LNCaP clone FGC (cell line): ENCODE results near the gene BCL2A1.
"Not testable (repeated sequence)": the region's sequence is repeated elsewhere in the genome, so short reads cannot be mapped to it uniquely, and the experiment has no call there.

Experiments
- DNase-seq: peaks from one replicate; pipeline ENCODE4 v3.0.0-alpha.2; 2011; ENCODE audit warnings: low read depth
- H3K4me3 ChIP-seq: 2 replicates; pipeline ENCODE4 v1.5.1; 2011; ENCODE audit warnings: mild to moderate bottlenecking, low read depth, low read length, control low read depth
- CTCF ChIP-seq: IDR thresholded peaks from 2 replicates; pipeline ENCODE4 v1.5.1; 2012; ENCODE audit warnings: mild to moderate bottlenecking; ENCODE audit not compliant: control insufficient read depth, insufficient read depth; ENCODE audit errors: extremely low read depth

BCL2A1 gene

GRCh38 chr15:79947009-79947408, 24.0 kb downstream of the BCL2A1 start:
- no peak overlapping the region for H3K4me3 ChIP-seq
- no peak for TF ChIP-seq CTCF
- DNase-seq: no peak

GRCh38 chr15:79944622-79945021, 26.4 kb downstream of the BCL2A1 start:
- TF ChIP-seq CTCF: no peak
- no peak for DNase-seq

GRCh38 chr15:79943820-79944219, 27.2 kb downstream of the BCL2A1 start:
- H3K4me3 ChIP-seq: no peak overlapping the region
- DNase-seq: no peak
- no peak for TF ChIP-seq CTCF

More at GRCh38 chr15:79944622-79945021, 26.4 kb downstream of the BCL2A1 start:
- H3K4me3 ChIP-seq: no peak overlapping the region

GRCh38 chr15:79942741-79943481, 28.1 kb downstream of the BCL2A1 start:
- no peak for DNase-seq
- no peak for TF ChIP-seq CTCF
- H3K4me3 ChIP-seq: no peak overlapping the region

GRCh38 chr15:79939399-79939798, 31.6 kb downstream of the BCL2A1 start:
- TF ChIP-seq CTCF: no peak
- no peak overlapping the region for H3K4me3 ChIP-seq
- no peak for DNase-seq

GRCh38 chr15:79938143-79938542, 32.9 kb downstream of the BCL2A1 start:
- H3K4me3 ChIP-seq: no peak overlapping the region
- no peak for DNase-seq
- TF ChIP-seq CTCF: no peak

- H3K4me3 ChIP-seq, DNase-seq: not testable (repeated sequence)
These were observed 35.3 kb downstream of the BCL2A1 start for GRCh38 chr15:79935556-79936201.
